Heart left ventricle (tissue), 13 donors: ENCODE measurements around the gene PLCB1.

Experiments
- CTCF ChIP-seq, 12 donors: fragments of 200-600 bp; sonication (generic) in 4 of 12; IDR thresholded peaks; one replicate each; pipeline versions ENCODE4 v1.5.0 to v1.8.0; 2018 to 2022; ENCODE audit warnings: antibody characterized with exemption in 12 of 12, mild to moderate bottlenecking in 5 of 12
- POLR2A ChIP-seq, 2 donors: fragments of 450-650 bp; IDR thresholded peaks; one replicate each; pipeline ENCODE4 v1.6.1; 2017; ENCODE audit warnings: antibody characterized with exemption in 2 of 2, mild to moderate bottlenecking in 2 of 2, moderate library complexity in 2 of 2
- donor health status: ischemic (EF 13 %, LVEDD 7.1; RV severe dilation, severe dysfunction).
- donor health status: DM: no; HTN: yes; CAD: no.
- donor health status: DM: no; HTN: no; CAD: no.
- donor health status: ischemic (EF 25% LVEDD 6.9; RV normal size, moderate dysfunction).
- donor health status: ischemic (EF 25% LVEDD 5.7; RV mildly dilated, moderate dysfunction).
- donor health status: ischemic (EF 35%, LVEDD 5.7; RV mildly dilated, moderate dysfunction).
- donor health status: nonischemic (EF 11% LVEDD 7.7; RV severe dilation, severe dysfunction).
- donor health status: DM: yes; HTN: yes; CAD: no.
- donor health status: PGD.
- donor health status: ischemic (EF 29% LVEDD 5.4; RV normal size, mild dysfunction).
- donor health status: nonischemic (EF 23%, LVEDD 6.1; RV moderate dilation, normal function).

GRCh38 chr20:8330319-8330784, 198.3 kb downstream of the PLCB1 start:
- TF ChIP-seq CTCF (IDR thresholded peaks at IDR 0.05) = no peak
- no peak for TF ChIP-seq POLR2A (IDR thresholded peaks at IDR 0.05)
